AG09319 (cell line): ENCODE data around the gene CEBPE.

Experiments
- DNase-seq: peaks from one replicate; pipeline ENCODE4 v3.0.0-alpha.2; 2010; ENCODE audit warnings: low read depth; ENCODE audit errors: extremely low read depth
- CTCF ChIP-seq: IDR thresholded peaks from 2 replicates; pipeline ENCODE4 v1.5.1; 2011; ENCODE audit warnings: low read depth, mild to moderate bottlenecking, inconsistent platforms, low read length, moderate library complexity

CEBPE gene

GRCh38 chr14:23093526-23093925, 25.5 kb downstream of the CEBPE start:
- no peak for DNase-seq
- no peak for TF ChIP-seq CTCF

GRCh38 chr14:23093104-23093503, 26.0 kb downstream of the CEBPE start:
- no peak for DNase-seq
- no peak for TF ChIP-seq CTCF

GRCh38 chr14:23091294-23092225, 27.5 kb downstream of the CEBPE start:
- no peak for DNase-seq
- TF ChIP-seq CTCF, result no peak

- no peak for DNase-seq
- no peak for TF ChIP-seq CTCF
Measured at GRCh38 chr14:23090254-23090636, 28.8 kb downstream of the CEBPE start.

- DNase-seq, result no peak
- TF ChIP-seq CTCF, result no peak
Measured at GRCh38 chr14:23089498-23090253, 29.4 kb downstream of the CEBPE start.

- TF ChIP-seq CTCF, result no peak
- no peak for DNase-seq
Measured at GRCh38 chr14:23086565-23086964, 32.5 kb downstream of the CEBPE start.

GRCh38 chr14:23085458-23085857, 33.6 kb downstream of the CEBPE start:
- DNase-seq, result no peak
- TF ChIP-seq CTCF, result no peak
